ENCODE results near the gene PLA2G4A.

The PLA2G4A gene

DNA sequence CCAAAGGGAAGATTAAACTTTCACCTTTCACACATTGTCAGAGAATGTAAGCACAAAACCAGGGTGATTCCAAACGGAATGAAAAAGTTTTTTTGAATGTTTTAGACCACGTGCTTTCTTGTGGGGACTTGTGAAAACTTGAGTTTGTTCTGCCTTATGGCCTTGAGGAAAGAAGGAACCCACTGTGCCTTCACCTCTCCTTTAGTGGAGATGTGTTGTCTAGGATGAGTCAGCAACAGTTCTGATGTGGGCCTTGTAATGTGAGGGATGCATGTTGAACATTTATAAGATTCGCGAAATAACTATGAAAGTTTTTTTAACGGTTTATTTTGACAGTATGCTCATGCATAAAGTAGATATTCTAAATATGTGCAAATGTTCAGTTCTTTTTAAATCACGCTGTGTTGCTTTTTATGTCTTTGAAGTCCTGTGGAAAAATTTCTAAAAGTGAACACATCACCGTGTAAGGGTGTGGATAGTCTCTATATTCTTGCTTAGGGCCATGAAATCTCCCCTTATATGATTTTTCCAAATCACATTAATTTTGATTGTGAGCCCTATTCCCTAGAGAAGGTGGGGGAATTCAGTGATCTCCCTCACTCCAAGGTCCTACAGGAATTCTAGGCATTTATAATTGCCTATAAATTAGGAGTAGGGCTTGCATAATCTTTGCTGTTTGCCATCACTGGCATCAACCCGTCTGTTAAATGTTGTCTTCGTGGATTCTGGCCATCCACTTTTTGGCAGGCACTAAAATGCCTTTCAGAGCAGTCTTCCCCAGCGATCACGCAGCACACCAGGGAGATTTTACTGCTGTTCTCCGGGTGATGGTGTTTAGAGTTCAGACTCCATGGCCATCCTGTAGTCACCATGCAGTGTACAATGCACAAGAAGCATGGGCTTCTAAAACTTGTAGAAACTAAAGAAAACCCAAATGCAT, 47.4 kb downstream of the PLA2G4A start:
- no peak for DNase-seq (ENCODE audit: low read depth in 1 of 2, low spot score in 1 of 2)
- TF ChIP-seq SPI1 (IDR thresholded peaks at IDR 0.05; ENCODE audit: borderline replicate concordance, low read depth) (no peak), CTCF (IDR thresholded peaks at IDR 0.05; ENCODE audit: insufficient read depth, low read length) (no peak), GABPA (IDR thresholded peaks at IDR 0.05; ENCODE audit: low read depth) (no peak), POLR2AphosphoS5 (IDR thresholded peaks at IDR 0.05; ENCODE audit: low read depth) (no peak)
- TF ChIP-seq, protein P1, sequence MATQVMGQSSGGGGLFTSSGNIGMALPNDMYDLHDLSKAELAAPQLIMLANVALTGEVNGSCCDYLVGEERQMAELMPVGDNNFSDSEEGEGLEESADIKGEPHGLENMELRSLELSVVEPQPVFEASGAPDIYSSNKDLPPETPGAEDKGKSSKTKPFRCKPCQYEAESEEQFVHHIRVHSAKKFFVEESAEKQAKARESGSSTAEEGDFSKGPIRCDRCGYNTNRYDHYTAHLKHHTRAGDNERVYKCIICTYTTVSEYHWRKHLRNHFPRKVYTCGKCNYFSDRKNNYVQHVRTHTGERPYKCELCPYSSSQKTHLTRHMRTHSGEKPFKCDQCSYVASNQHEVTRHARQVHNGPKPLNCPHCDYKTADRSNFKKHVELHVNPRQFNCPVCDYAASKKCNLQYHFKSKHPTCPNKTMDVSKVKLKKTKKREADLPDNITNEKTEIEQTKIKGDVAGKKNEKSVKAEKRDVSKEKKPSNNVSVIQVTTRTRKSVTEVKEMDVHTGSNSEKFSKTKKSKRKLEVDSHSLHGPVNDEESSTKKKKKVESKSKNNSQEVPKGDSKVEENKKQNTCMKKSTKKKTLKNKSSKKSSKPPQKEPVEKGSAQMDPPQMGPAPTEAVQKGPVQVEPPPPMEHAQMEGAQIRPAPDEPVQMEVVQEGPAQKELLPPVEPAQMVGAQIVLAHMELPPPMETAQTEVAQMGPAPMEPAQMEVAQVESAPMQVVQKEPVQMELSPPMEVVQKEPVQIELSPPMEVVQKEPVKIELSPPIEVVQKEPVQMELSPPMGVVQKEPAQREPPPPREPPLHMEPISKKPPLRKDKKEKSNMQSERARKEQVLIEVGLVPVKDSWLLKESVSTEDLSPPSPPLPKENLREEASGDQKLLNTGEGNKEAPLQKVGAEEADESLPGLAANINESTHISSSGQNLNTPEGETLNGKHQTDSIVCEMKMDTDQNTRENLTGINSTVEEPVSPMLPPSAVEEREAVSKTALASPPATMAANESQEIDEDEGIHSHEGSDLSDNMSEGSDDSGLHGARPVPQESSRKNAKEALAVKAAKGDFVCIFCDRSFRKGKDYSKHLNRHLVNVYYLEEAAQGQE (IDR thresholded peaks at IDR 0.05; ENCODE audit: insufficient replicate concordance, low read depth), result no peak
- Histone ChIP-seq H3K4me3 (replicated peaks; ENCODE audit: insufficient read depth, low read length) (no peak overlapping the region), H3K27ac (replicated peaks) (no peak overlapping the region), H3K27me3 (ENCODE audit: insufficient read depth, poor library complexity, severe bottlenecking) (no peaks in the 10 kb centered on the region)

- no peaks in the 10 kb centered on the region for H3K27me3 ChIP-seq (ENCODE audit: insufficient read depth, poor library complexity, severe bottlenecking)
- H3K27ac ChIP-seq (replicated peaks), result no peak overlapping the region
- no peak for DNase-seq (ENCODE audit: low read depth in 1 of 2, low spot score in 1 of 2)
- TF ChIP-seq SPI1 (IDR thresholded peaks at IDR 0.05; ENCODE audit: borderline replicate concordance, low read depth) (no peak), CTCF (IDR thresholded peaks at IDR 0.05; ENCODE audit: insufficient read depth, low read length) (no peak), POLR2AphosphoS5 (IDR thresholded peaks at IDR 0.05; ENCODE audit: low read depth) (no peak), GABPA (IDR thresholded peaks at IDR 0.05; ENCODE audit: low read depth) (no peak)
- TF ChIP-seq, protein P1 (IDR thresholded peaks at IDR 0.05; ENCODE audit: insufficient replicate concordance, low read depth), result no peak
- H3K4me3 ChIP-seq (replicated peaks; ENCODE audit: insufficient read depth, low read length), result no peak overlapping the region
These were observed 49.6 kb downstream of the PLA2G4A start for GRCh38 chr1:186878356-186878755.

GRCh38 chr1:186880982-186881381, 52.2 kb downstream of the PLA2G4A start:
- no peak overlapping the region for H3K27ac ChIP-seq (replicated peaks)
- H3K27me3 ChIP-seq (ENCODE audit: insufficient read depth, poor library complexity, severe bottlenecking), result no peaks in the 10 kb centered on the region
- TF ChIP-seq POLR2AphosphoS5 (IDR thresholded peaks at IDR 0.05; ENCODE audit: low read depth), result no peak
- TF ChIP-seq CTCF (IDR thresholded peaks at IDR 0.05; ENCODE audit: insufficient read depth, low read length), result no peak
- TF ChIP-seq SPI1 (IDR thresholded peaks at IDR 0.05; ENCODE audit: borderline replicate concordance, low read depth), result no peak
- no peak for TF ChIP-seq GABPA (IDR thresholded peaks at IDR 0.05; ENCODE audit: low read depth)
- TF ChIP-seq, protein P1 (IDR thresholded peaks at IDR 0.05; ENCODE audit: insufficient replicate concordance, low read depth), result no peak
- no peak overlapping the region for H3K4me3 ChIP-seq (replicated peaks; ENCODE audit: insufficient read depth, low read length)
- no peak for DNase-seq (ENCODE audit: low read depth in 1 of 2, low spot score in 1 of 2)
